HG02610 (cell line): ENCODE results near the gene TRIM3.

Source experiments
- ATAC-seq: cut with Tn5 transposase; IDR thresholded peaks from one replicate; pipeline ENCODE4 v1.9.1; 2021; ENCODE audit warnings: mild to moderate bottlenecking, moderate library complexity; ENCODE audit not compliant: unreplicated experiment

Gene TRIM3

DNA sequence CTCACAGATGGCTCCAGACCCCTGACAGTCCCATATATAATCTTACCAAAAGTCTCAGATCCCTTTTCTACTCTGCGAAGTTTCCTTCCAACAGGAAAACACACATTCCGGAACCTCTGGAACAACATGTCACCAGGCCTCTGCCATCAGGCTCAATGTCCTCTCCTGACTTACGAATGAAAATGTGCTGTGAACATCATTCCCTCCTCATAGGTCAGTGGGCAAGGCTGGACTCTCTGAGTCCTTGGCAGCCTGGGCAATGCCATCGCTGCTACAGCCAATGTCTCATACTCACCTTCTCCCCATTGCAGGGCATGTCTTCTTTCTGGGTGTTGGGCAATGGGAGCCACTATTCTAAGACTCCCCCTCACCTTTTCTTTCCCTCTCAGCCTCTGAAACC lies 31.3 kb downstream of the TRIM3 start:
- no peak for ATAC-seq

- ATAC-seq = no peak
These were observed 32.8 kb downstream of the TRIM3 start, which contains the start of gene HPX for GRCh38 chr11:6440906-6441358. Gene HPX, minus strand, starts transcription at chr11:6440987. Its CDS starts 24 bp downstream, at chr11:6440963.

DNA sequence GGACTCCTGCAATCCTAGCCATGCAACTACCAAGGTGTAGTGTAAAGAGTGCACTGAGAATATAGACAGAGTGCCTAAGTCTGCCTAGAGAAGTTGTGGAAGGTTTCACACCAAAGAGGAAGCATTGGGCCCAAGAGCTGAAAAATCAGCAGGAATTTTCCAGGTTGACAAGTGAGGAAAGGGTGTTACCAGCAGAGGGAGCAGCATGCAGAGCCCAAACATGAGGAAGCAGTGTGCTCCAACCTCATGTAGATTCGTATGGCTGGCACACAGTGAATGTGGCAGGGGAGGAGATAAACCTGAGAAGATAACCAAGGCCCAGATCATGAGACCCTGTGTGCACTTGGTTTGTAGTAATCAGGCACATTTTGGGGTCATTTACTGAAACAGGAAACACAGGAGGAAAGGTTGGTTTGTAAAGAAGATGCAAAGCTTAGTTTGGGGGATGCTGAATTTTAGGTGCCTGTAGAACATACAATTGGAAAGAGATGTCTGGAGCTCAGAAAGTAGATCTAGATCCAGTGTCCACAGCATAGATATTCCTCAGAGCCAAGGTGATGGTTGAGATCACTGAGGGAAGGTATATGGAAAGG lies 34.7 kb downstream of the TRIM3 start:
- ATAC-seq = no peak

- ATAC-seq = no peak
These were observed 35.7 kb downstream of the TRIM3 start for GRCh38 chr11:6437993-6438392.

DNA sequence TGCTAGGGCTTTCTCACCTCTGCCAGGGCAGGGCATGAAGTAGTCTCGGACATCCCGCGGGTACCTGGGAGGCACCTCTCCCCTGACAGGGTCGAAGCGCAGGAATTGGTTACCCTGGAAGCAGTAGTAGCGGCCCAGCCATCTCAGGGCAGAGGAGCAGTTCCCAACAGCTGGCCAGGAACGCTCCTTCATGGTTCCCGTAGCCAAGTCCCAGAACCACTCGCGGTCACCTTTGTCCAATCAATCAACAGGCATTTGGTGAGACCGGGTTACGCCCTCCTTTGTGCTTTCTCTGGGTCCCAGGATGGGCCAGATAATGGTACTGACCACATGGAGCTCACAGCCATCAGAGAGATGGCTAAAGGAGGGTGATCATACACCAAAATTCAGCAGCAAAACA lies 36.3 kb downstream of the TRIM3 start:
- no peak for ATAC-seq

- peak; percentile 47 for ATAC-seq
These were observed 39.6 kb downstream of the TRIM3 start for GRCh38 chr11:6433998-6434660.

- no peak for ATAC-seq
These were observed 41.9 kb downstream of the TRIM3 start for GRCh38 chr11:6431861-6432260.

DNA sequence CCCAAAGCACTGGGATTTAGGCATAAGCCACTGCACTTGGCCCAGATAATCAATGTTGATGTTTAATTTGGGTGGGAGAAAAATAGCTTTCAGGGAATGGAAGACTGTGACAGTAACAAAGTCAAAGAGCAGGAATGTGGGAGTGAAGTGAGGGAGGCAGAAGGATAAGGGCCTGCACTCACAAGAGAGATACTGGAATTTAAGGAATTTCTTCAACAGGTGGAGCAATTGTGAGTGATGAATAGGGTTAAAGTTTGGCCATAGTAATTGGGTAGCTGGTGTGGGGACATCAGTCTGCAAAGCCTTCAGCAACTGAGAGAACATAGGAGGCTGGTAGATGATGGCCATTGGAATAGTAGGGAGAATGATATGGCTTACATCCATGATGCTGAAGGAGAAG lies 46.2 kb downstream of the TRIM3 start:
- ATAC-seq = no peak

DNA sequence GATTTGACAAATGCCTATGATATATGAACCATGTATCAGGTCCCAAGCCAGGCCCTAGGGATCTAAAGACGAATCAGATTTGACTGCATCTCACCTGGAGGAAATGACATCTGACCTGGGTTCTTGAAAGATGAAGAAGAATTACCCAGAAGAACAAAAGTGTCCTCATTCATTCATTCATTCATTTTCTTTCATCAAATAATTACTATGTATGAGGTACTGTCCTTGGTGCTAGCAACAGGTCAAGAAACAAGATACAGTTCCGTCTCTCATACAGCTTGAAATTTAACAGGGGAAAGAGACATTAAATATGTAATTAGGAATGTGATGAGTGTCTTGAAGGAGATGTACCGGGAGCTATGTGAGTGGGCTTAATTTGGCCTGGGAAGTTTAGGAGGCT lies 53.1 kb downstream of the TRIM3 start:
- ATAC-seq = no peak

DNA sequence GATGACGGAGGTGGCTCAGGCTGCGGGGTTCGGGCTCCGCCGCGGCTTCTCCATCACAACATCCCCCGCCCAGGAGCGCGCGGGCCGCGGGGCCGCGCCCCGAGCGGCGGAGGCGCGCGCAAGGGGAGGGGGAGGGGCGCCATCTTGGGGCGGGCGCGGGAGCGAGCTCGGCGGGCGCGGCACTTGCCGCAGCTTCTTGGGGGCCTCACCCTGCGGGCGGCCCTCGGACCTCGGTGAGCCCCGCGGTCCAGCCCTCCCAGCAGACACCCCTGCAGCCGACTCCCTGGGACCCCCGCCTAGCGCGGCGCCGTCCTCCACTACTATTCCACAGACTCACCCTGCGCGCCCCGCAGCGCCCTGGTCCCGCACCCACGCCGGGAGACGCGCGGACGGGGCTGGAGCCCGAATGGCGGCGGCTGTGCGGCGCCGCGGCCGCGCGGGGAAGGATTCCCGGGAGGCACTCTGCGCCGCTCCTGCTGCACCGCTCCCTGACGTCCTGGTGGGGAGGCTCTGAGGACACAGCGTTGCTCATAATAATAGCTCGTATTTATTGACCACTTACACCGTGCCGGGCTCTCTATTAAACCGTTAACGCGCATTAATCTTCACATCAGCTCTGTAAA lies 54.6 kb downstream of the TRIM3 start, which contains the start of gene APBB1:
Gene APBB1, minus strand, starts transcription at position 86 of the 623 bp plus-strand sequence. CDS start 7,747 bp downstream, outside the sequence.
- ATAC-seq = peak; percentile 52

DNA sequence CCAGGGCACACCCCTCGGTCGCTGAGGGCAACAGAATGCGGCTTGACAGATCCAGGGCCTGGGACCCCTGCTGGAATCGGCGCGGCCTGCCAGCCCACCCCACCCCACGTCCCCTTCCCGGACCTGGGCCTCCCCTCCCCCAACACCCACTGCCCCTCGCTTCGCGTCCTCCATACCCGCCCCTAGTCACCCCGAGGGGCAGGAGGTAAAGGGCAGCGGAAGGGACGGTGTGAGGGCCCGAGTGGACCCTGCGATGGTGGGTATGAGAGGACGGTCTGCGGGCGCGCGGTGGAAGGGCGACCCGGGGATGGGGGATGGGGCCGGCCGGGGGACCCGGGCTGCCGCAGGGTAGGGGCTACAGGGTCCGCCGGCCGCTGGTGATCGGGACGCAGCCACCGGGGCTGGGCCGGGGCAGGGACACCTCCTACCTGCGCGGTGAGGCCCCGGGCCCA lies 55.2 kb downstream of the TRIM3 start:
- ATAC-seq = no peak

DNA sequence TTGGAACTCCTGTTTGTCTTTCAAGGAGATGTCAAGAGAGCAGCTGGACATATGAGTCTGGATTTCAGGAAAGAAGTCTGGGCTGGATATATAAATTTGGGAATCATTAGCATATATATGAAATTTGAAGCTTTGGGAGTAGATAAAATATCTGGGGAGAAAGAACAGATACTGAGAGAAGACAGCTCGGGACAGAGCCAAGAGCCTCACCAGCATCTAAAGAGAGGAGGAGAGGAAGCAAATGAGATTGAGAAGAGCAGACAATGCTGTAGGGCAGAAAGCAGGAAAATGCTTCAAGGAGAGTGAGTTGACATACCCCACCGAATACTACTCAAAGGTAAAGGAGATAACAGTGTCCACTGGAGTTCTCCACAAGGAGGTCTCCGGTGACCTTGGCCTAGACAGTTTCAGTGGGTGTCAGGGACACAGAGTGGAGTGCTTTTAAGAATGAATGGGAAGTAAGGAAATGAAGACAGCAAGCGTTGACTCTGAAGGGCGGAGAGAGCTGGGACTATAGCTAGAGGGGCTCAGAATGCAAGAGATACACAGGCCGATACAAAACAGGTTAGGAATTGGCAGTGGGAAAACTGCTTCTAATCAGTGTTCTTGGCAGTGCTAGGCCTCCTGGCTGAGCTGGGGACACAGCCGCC lies 55.7 kb downstream of the TRIM3 start:
- ATAC-seq = no peak

DNA sequence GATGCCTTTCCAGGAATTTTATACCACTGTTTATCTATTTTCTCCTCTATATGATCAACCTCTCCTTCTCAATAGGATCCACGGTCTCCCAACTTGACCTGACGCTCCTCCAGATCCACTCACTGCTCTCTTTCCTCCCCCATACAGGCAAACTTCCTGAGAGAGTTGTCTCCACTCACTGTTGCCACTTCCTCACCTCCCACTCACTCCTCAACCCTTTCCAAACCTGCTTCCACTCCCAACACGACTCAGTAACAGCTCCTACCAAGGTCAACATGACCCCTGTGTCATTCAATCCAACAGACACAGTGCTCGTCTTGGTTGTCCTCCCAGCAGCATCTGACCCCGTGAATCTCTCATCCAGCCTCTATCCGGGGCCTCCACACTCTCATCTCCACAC lies 57.9 kb downstream of the TRIM3 start:
- no peak for ATAC-seq

- no peak for ATAC-seq
These were observed 58.8 kb downstream of the TRIM3 start for GRCh38 chr11:6414874-6415328.

GRCh38 chr11:6413791-6414201 lies 59.9 kb downstream of the TRIM3 start:
- ATAC-seq = no peak

DNA sequence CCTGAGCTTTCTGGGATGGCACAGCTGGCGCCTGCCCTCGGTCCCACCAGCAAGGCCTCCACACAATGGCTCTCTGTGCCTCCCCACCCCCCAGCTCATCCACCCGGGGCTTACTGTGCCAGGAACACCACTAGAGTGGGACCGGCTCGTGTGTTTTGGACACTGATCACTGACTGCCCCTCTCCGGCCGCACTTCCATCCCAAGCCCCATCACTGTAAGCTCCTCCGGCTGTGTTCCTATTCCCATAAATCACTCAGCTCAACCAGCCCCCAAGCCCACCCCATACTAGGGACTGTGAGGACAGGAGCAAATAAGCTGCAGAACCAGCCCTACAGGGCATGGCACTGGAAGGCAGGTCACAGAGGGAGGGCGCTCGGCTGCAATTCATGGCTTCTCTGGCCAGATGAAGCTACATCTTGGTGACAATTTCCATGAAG lies 62.1 kb downstream of the TRIM3 start:
- no peak for ATAC-seq

GRCh38 chr11:6410695-6411430 lies 62.9 kb downstream of the TRIM3 start:
- ATAC-seq = no peak

DNA sequence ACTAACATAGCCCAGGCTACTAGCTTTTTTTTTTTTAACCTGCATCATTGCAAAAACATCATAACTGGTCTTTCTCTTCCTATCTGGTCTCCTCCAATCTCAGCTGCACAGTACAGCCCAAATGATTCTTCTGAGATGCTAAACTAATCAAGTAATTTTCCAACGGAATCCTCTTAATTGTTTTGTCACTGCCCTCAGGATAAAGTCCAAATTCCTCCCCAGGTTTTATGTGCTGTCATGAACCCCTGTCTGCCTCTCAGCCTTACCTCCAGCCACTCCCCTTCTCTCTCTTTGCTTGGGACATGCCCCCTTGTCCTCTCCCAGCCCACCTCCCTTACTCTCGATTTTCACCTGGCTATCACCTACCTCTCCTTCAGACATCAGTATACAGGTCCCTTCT lies 67.4 kb downstream of the TRIM3 start:
- no peak for ATAC-seq

DNA sequence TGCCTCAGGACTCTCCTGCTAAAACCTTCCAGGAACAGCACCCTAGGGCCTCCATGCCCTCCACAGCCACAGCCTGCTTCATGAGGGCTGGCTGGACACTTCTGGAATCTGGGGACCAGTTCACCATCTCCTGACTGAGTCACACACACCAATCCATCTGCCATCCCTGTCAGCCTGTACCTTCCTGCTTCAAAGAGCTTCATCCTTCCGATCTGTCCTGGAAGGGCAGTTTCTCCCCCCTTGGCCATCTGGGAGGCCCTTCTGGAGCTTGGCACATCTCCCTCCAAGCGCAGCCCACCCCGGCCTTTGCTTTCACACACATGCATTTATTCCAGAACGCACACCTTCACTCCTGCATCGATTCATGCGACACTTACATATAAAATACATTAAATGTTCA lies 67.9 kb downstream of the TRIM3 start:
- no peak for ATAC-seq

GRCh38 chr11:6405052-6405667 lies 68.6 kb downstream of the TRIM3 start:
- no peak for ATAC-seq
